ENCODE results near the gene LPIN1. TPM values are rescaled to one million over a fixed set of nuclear protein-coding genes. Genes with fewer than 3 reads are reported as not detected.

The LPIN1 gene
- total RNA-seq, 1 experiment from 2014 or later = 4.4 TPM

GRCh38 chr2:11775384-11775783 is 29.0 kb downstream of the LPIN1 start:
- H2BK15ac ChIP-seq (ENCODE audit: low read depth, low read length) = no peak overlapping the region
- H3K14ac ChIP-seq (ENCODE audit: insufficient read depth, low read length) = no peak overlapping the region
- no peak overlapping the region for H3K27ac ChIP-seq (ENCODE audit: insufficient read length, low read depth, low read length)
- Mint-ChIP-seq H3K27me3 (ENCODE audit: low read depth) (no peaks in the 10 kb centered on the region; the same call in 1 of the 2 replicates), H3K36me3 (ENCODE audit: insufficient read depth in 1 of 3, low read depth in 3 of 3) (peaks cover 16 to 33% (median 21%) of the 10 kb centered on the region in 3 experiments; a peak in 6 of 7 replicates), H3K4me3 (no peak overlapping the region), H3K4me1 (peaks cover 6 to 7% of the 10 kb centered on the region in 2 experiments; a peak in 3 of 4 replicates), H3K9me3 (peaks cover 0 to 4% of the 10 kb centered on the region in 2 experiments; a peak in 1 of 5 replicates), H3K27ac (no peak overlapping the region)
- no peaks in the 10 kb centered on the region for H3K23me2 ChIP-seq (ENCODE audit: insufficient read length, low read depth, low read length, poor library complexity, severe bottlenecking)
- no peak overlapping the region for H3K9ac ChIP-seq (ENCODE audit: extremely low read depth, insufficient read length, low read length)
- no CpG with 5 or more reads among the region's 4 CpGs for WGBS (ENCODE audit: extremely low coverage, insufficient read length, low lambda C conversion rate)
- H4K8ac ChIP-seq (replicated peaks; ENCODE audit: insufficient read length, low read depth, low read length) = no peak overlapping the region
- H2BK12ac ChIP-seq (ENCODE audit: insufficient read length, low read depth, low read length) = no peak overlapping the region
- H2AK5ac ChIP-seq (ENCODE audit: insufficient read length, low read length) = no peak overlapping the region
- H3K23ac ChIP-seq (ENCODE audit: insufficient read length, low read depth, low read length) = no peak overlapping the region
- no peaks in the 10 kb centered on the region for H3K79me2 ChIP-seq (ENCODE audit: insufficient read depth, low read length)
- H3K79me1 ChIP-seq (ENCODE audit: insufficient read depth, low read depth, low read length, poor library complexity, severe bottlenecking) = no peaks in the 10 kb centered on the region
- H3K4me2 ChIP-seq (ENCODE audit: insufficient read depth, insufficient read length, low read length) = no peak overlapping the region
- no peaks in the 10 kb centered on the region for H3K4me1 ChIP-seq (ENCODE audit: insufficient read depth, low read length)
- H2AFZ ChIP-seq (ENCODE audit: low read length) = no peak overlapping the region
- no peak for TF ChIP-seq CTCF (conservative IDR thresholded peaks at IDR 0.05)
- no peak overlapping the region for H3K56ac ChIP-seq (ENCODE audit: insufficient read length, low read depth, low read length)
- no peaks in the 10 kb centered on the region for H3K9me3 ChIP-seq (ENCODE audit: control insufficient read depth, low read depth, low read length)
- no peak overlapping the region for H2BK120ac ChIP-seq (ENCODE audit: low read depth, low read length, poor library complexity, severe bottlenecking)
- no peak overlapping the region for H4K91ac ChIP-seq (ENCODE audit: insufficient read length, low read depth, low read length)
- H2BK20ac ChIP-seq (ENCODE audit: low read depth, low read length, poor library complexity, severe bottlenecking) = no peak overlapping the region
- no peaks in the 10 kb centered on the region for H3K27me3 ChIP-seq (ENCODE audit: insufficient read depth, low read length)
- no peak overlapping the region for H3T11ph ChIP-seq (ENCODE audit: low read length)
- H4K5ac ChIP-seq (ENCODE audit: insufficient read length, low read depth, low read length) = no peak overlapping the region
- no peak for DNase-seq
- H2BK5ac ChIP-seq (ENCODE audit: insufficient read length, low read length) = no peak overlapping the region
- no peak overlapping the region for H3K18ac ChIP-seq (ENCODE audit: insufficient read length, low read depth, low read length)
- H3K4ac ChIP-seq (ENCODE audit: low read depth, low read length) = no peak overlapping the region
- H4K20me1 ChIP-seq (ENCODE audit: control insufficient read depth, insufficient read depth, insufficient read length) = no peaks in the 10 kb centered on the region

Measured in H9 (cell line).